Thyroid gland (tissue), 4 donors: ENCODE measurements around the gene CLCN5.

Source experiments
- CTCF ChIP-seq, 6 experiments: fragments of 200-600 bp in 3 of 6; fragments of 450-650 bp in 3 of 6; sonication (generic) in 3 of 6; IDR thresholded peaks; one replicate each; pipeline ENCODE4 v1.5.1; 2016 to 2019; ENCODE audit warnings: antibody characterized with exemption in 6 of 6, mild to moderate bottlenecking in 2 of 6, inconsistent platforms in 1 of 6, moderate library complexity in 1 of 6
- POLR2A ChIP-seq, 2 donors: fragments of 450-650 bp; IDR thresholded peaks; one replicate each; pipeline ENCODE4 v1.6.1; 2017; ENCODE audit warnings: antibody characterized with exemption in 2 of 2, mild to moderate bottlenecking in 2 of 2, moderate library complexity in 1 of 2

- TF ChIP-seq CTCF (IDR thresholded peaks at IDR 0.05) (no peak), POLR2A (IDR thresholded peaks at IDR 0.05) (no peak)
These were observed 12.1 kb upstream of the CLCN5 start for GRCh38 chrX:49910344-49910743.
